Measurements from ENCODE around the gene PLPP4. TPM values are rescaled to one million over a fixed set of nuclear protein-coding genes. Genes with fewer than 3 reads are reported as not detected.

PLPP4 gene
- total RNA-seq, 3 donors from 2014 or later = not detected

DNA sequence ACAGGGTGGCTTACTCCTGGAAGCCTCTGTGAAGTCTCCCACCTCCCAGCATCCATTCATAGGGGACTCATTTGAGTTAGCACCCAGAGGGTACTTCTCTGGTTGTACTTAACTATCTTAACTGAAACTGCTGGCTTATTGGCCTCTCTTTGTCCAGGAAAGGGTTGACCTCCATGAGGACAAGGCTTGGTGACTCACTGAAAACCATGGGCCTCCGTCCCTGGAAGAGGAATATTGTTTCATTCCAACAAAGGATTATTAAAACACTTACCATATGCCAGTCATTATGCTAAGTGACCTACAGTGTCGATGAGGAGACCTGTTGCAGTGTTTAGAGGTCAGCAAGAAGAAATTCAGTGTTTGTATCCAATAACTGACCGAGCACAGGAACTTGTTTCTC, 175.9 kb downstream of the PLPP4 start:
- no peak for DNase-seq (ENCODE audit: low spot score in 2 of 2)
- Histone ChIP-seq H3K4me3 (no peak overlapping the region), H3K27ac (no peak overlapping the region), H3K27me3 (no peaks in the 10 kb centered on the region), H3K9me3 (peaks cover 0 to 17% of the 10 kb centered on the region in 2 donors), H3K36me3 (no peaks in the 10 kb centered on the region), H3K4me1 (no peaks in the 10 kb centered on the region)
- intact Hi-C loops (cut with DNase I; ENCODE audit: low total_unique reads) = no loop called here
- no peak for TF ChIP-seq POLR2AphosphoS5 (IDR thresholded peaks at IDR 0.05)
- TF ChIP-seq CTCF (IDR thresholded peaks at IDR 0.05) = no peak
- TF ChIP-seq POLR2A (IDR thresholded peaks at IDR 0.05) = no peak

DNA sequence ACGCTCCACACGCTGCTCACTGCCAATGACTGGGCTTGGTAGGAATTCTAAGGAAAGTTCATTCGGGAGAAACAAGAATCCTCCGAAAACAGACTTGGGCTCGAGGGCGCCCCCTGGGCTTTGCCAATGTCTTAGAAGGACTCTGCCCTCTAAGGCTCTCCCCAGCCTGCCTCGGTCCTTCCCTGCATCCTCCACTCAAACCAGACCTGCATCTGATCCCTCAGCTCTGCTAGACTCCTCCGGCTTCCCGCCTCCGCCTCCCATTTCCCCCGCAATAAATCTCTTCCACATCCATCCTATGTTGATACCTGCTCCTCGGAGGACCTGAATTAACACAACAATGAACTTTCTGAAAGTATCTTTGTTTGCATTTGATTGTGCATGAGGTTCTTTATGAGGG, 177.6 kb downstream of the PLPP4 start:
- DNase-seq (ENCODE audit: low spot score in 2 of 2) = no peak
- Histone ChIP-seq H3K36me3 (no peaks in the 10 kb centered on the region), H3K9me3 (peaks cover 0 to 9% of the 10 kb centered on the region in 2 donors), H3K27ac (no peak overlapping the region), H3K4me3 (no peak overlapping the region), H3K27me3 (no peaks in the 10 kb centered on the region), H3K4me1 (no peaks in the 10 kb centered on the region)
- TF ChIP-seq POLR2A (IDR thresholded peaks at IDR 0.05) (no peak), POLR2AphosphoS5 (IDR thresholded peaks at IDR 0.05) (no peak), CTCF (IDR thresholded peaks at IDR 0.05) (no peak)
- intact Hi-C loops (cut with DNase I; ENCODE audit: low total_unique reads) = no loop called here
